HepG2 (cell line): ENCODE measurements around the gene TCOF1. TPM values are rescaled to one million over a fixed set of nuclear protein-coding genes. Genes with fewer than 3 reads are reported as not detected.
A peak's percentile ranks its signal among the peaks of the same experiment; 100 is the strongest.

Experiments used
- ATF6 ChIP-seq: sonication (generic); formaldehyde crosslinking; conservative IDR thresholded peaks from 2 replicates; pipeline ENCODE4 v1.4.0; 2020; ENCODE audit warnings: missing genetic modification reagents
- BRF2 ChIP-seq: sonication (generic); formaldehyde crosslinking; IDR thresholded peaks from 2 replicates; pipeline ENCODE4 v1.8.1; 2022; ENCODE audit warnings: mild to moderate bottlenecking, missing genetic modification reagents
- HNF4A ChIP-seq: sonication (generic); formaldehyde crosslinking; IDR thresholded peaks from 2 replicates; pipeline ENCODE4 v1.4.0; 2020; ENCODE audit warnings: missing genetic modification reagents
- HNF4G ChIP-seq, 2 experiments: sonication (generic) in 1 of 2; formaldehyde crosslinking in 1 of 2; IDR thresholded peaks; 2 replicates each; pipeline versions ENCODE4 v1.4.0 to v1.6.1; 2011 to 2020; ENCODE audit warnings: borderline replicate concordance in 2 of 2, low read depth in 2 of 2, mild to moderate bottlenecking in 2 of 2, low read length in 1 of 2, missing genetic modification reagents in 1 of 2, moderate library complexity in 1 of 2
- HNRNPLL ChIP-seq: fragments of 200-400 bp; formaldehyde crosslinking; IDR thresholded peaks from 2 replicates; pipeline ENCODE4 v1.6.1; 2017; ENCODE audit warnings: mild to moderate bottlenecking, low read depth, low read length; ENCODE audit not compliant: poor library complexity, severe bottlenecking
- JARID2 ChIP-seq: sonication (generic); formaldehyde crosslinking; IDR thresholded peaks from 2 replicates; pipeline ENCODE4 v1.8.1; 2023; ENCODE audit warnings: missing genetic modification reagents, inconsistent platforms; ENCODE audit not compliant: insufficient replicate concordance
- KLF13 ChIP-seq: sonication (generic); formaldehyde crosslinking; IDR thresholded peaks from 2 replicates; pipeline ENCODE4 v1.4.0; 2020; ENCODE audit warnings: mild to moderate bottlenecking, missing genetic modification reagents
- MAX ChIP-seq: IDR thresholded peaks from 2 replicates; pipeline ENCODE4 v1.6.1; 2012; ENCODE audit warnings: inconsistent platforms
- NFAT5 ChIP-seq: sonication (generic); formaldehyde crosslinking; IDR thresholded peaks from 2 replicates; pipeline ENCODE4 v1.4.0; 2020; ENCODE audit warnings: missing genetic modification reagents
- NFE2L1 ChIP-seq: sonication (generic); formaldehyde crosslinking; IDR thresholded peaks from 2 replicates; pipeline ENCODE4 v1.4.0; 2020; ENCODE audit warnings: missing genetic modification reagents, mild to moderate bottlenecking, borderline replicate concordance
- NR2C2 ChIP-seq: sonication (generic); formaldehyde crosslinking; IDR thresholded peaks from 2 replicates; pipeline ENCODE4 v1.4.0; 2020; ENCODE audit warnings: missing genetic modification reagents, mild to moderate bottlenecking, moderate library complexity, borderline replicate concordance
- NR2F2 ChIP-seq: IDR thresholded peaks from 2 replicates; pipeline ENCODE4 v1.6.1; 2012; ENCODE audit warnings: low read depth, inconsistent platforms, borderline replicate concordance
- REPIN1 ChIP-seq: sonication (generic); formaldehyde crosslinking; IDR thresholded peaks from 2 replicates; pipeline ENCODE4 v1.8.0; 2022; ENCODE audit warnings: missing genetic modification reagents, low read depth, mild to moderate bottlenecking, borderline replicate concordance
- SAP130 ChIP-seq: IDR thresholded peaks from 2 replicates; pipeline ENCODE4 v1.6.1; 2016; ENCODE audit warnings: low read depth
- ZMYM3 ChIP-seq: sonication (generic); formaldehyde crosslinking; IDR thresholded peaks from 2 replicates; pipeline ENCODE4 v1.5.1; 2020; ENCODE audit warnings: mild to moderate bottlenecking, missing genetic modification reagents
- ZNF687 ChIP-seq: sonication (generic); formaldehyde crosslinking; IDR thresholded peaks from 2 replicates; pipeline ENCODE4 v1.5.1; 2020; ENCODE audit warnings: mild to moderate bottlenecking, missing genetic modification reagents, moderate library complexity
- polyA plus RNA-seq, 8 experiments: library from polyadenylated mRNA; depleted of rRNA in 3 of 8; stranded (reverse) in 7 of 8; unstranded in 1 of 8; fragments of >200 nt; fragmentation: Illumina TruSeq in 4 of 8; extraction: Trizol in 4 of 8; gene quantifications; 2 replicates each; pipeline versions ENCODE4 v1.2.1 to v1.2.3, GENCODE V29; 2011 to 2016; ENCODE audit warnings: low read depth in 4 of 8, missing spikeins in 1 of 8, mixed read lengths in 1 of 8; ENCODE audit not compliant: insufficient read depth in 1 of 8
- total RNA-seq, 5 experiments: library from RNA; depleted of rRNA; stranded (reverse); fragments of >200 nt; fragmentation: Illumina TruSeq; extraction: Trizol; gene quantifications; 2 replicates each; pipeline ENCODE4 v1.2.3, GENCODE V29; 2016; ENCODE audit warnings: low read depth in 1 of 5

The TCOF1 gene
- total and polyA plus RNA-seq, 2 of the 13 experiments (the other 11 are each of a cell fraction or from before 2014, with no cell fraction given): 10.1 to 41.6 TPM

- TF ChIP-seq HNF4G (IDR thresholded peaks at IDR 0.05; ENCODE audit: borderline replicate concordance, low read depth, low read length): peak; percentile 81
- TF ChIP-seq HNF4G (CRISPR knock-in tag; IDR thresholded peaks at IDR 0.05; ENCODE audit: borderline replicate concordance, low read depth): no peak
- no peak for TF ChIP-seq JARID2 (CRISPR knock-in tag)
- no peak for TF ChIP-seq REPIN1 (CRISPR knock-in tag)
- TF ChIP-seq HNF4A (CRISPR knock-in tag): peak; percentile 88
- peak; percentile 23; the same call in 1 of the 2 replicates for TF ChIP-seq NR2C2 (CRISPR knock-in tag)
- TF ChIP-seq HNRNPLL: no peak
- TF ChIP-seq BRF2 (CRISPR knock-in tag): no peak
- 0 out of 2 replicates have a peak, but pooled peaks have one; percentile 19 for TF ChIP-seq ZMYM3
- TF ChIP-seq KLF13 (CRISPR knock-in tag): no peak
- TF ChIP-seq NFE2L1 (CRISPR knock-in tag): no peak
- peak; percentile 42; the same call in 1 of the 2 replicates for TF ChIP-seq SAP130 (CRISPR knock-in tag)
- no peak for TF ChIP-seq NFAT5 (CRISPR knock-in tag)
- peak; percentile 40; the same call in 1 of the 2 replicates for TF ChIP-seq NR2F2
- TF ChIP-seq ATF6: no peak
- 0 out of 2 replicates have a peak, but pooled peaks have one; percentile 16 for TF ChIP-seq MAX
- TF ChIP-seq ZNF687 (CRISPR knock-in tag): peak; percentile 15; the same call in 1 of the 2 replicates
Observed at GRCh38 chr5:150363185-150363584, 5.7 kb downstream of the TCOF1 start (continued).
